Kidney tubule cell (primary cell): ENCODE measurements around the gene PRKAG2.

Experiments used
- DNase-seq: peaks from one replicate; pipeline ENCODE4 v3.0.0-alpha.2; 2018; ENCODE audit warnings: low spot score

Gene PRKAG2

DNA sequence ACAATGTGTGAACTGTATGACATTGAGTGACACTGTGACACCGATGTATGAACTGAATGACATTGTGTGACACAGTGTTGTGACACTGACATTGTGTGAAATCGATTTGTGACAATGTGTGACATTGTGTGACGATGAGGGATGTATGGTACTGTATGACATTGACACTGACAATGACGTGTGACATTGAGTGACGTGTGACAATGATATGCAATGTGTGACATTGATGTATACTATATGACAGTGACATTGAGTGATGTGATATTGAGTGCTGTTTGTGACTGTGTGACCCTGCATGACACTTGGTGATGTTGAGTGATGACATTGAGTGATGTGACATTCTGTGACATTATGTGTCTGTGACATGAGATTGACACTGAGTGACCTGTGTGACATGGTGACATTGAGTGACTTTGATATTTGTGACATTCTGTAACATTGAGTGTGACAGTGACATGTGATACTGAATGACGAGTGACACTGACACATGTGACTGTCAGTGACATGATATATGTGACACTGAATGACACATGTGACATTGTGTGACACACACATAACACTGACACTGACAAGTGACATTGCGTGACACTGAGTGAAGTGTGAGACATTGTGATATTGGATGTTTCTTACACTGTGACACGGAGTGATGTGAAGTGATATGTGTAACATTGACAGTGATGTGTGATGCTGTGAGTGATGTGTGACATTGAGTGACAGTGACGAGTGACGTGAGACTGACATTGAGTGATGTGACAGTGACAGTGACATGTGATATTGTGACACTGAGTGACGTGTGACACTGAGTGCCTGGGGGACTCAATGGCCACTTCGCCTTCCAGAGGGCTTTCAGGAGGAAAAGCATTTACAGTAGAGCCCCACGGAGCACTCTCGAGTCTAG is 167.5 kb downstream of the PRKAG2 start:
- no peak for DNase-seq

DNA sequence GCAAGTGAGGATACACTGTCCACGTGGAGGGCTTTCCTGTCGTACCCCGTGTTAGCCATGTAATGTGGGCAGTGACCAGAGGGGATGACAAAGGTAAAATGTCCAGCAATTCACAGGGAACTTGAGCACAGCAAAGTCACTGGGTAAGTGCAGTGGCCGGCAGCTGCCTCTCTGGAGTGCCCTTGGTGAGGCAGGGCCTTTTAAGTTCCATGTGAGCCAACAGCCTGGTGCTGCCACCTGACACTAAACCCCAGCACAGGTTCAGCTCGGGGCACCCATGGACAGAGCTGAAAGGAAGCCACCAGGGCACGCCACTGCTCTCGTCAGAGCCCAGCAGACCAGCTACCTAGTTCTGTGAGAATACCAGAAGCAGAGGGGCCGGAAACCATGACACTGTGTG is 168.3 kb downstream of the PRKAG2 start:
- DNase-seq: no peak

DNA sequence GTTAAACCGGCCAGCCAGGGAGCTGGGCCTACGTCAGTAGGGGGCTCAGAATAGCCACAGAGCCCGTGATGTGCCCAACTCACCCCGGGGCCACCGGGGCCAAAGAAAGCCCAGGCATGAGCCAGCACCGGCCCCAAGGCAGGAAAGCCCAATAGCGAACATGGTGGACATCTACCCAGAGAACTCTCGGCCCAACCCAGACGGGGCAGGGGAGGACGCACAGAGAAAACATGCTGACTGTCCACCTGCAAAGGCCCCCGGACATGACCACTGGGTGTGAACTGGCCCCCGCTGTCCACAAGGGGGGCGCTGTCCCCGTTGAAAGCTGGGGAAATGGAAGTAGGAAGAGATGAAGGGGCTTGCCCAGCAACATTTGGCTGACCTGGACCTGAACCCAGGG is 169.2 kb downstream of the PRKAG2 start:
- DNase-seq: no peak

DNA sequence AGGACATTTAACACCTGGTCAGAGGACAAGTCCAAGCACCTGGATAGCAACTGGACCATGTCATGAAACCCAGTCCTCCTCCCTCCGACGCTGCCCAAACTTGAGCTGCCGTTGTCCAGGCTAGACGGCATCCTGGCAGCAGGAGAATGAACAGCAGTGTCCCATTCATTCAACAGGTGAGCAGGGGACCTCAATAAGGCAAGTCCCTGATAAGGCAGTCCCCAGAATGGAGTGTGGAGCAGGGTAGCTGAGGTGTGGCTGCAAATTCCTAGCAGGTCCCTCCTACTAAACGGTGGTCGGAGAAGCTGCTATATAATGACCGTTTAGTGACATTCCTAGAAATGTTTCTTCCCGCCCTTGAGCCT is 169.8 kb downstream of the PRKAG2 start:
- no peak for DNase-seq

DNA sequence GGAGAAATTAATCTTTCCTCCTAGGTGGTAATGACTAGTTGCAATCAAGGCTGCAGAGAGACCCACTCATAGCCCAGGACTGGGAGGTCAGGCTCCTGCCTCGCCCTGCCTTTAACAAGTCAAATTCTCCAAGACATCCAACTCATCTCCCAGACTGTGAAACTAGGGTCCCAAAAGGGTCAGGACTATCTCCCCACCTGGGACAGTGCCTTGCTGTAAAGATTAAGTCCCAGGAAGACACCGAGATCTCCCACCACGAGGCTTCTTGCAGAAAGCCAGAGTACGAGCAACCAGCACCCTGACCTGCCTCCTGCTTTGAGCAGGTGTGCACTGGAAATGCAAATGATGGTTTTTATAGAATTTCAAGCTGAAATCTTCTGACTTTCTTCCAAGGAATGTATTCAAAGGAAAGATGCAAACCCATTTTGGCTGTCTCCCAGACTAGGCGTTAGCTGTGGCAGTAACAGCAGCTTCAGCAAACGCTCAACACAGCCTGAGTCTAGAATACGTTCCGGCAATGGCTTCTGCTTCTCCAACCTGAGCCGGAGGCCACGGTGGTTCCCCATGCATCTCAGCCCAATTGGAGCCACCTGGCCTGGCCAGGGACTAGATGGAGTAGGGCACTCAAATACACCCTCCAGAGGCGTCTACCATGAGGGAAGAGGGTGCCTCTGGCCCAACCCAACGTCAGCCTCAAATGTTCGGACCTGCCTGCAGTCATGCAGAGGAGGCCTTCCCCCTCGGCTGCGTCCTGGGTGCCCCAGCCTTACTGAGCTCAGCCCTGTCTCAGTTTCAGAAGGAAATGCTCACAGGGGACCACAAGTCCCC is 170.4 kb downstream of the PRKAG2 start:
- no peak for DNase-seq

DNA sequence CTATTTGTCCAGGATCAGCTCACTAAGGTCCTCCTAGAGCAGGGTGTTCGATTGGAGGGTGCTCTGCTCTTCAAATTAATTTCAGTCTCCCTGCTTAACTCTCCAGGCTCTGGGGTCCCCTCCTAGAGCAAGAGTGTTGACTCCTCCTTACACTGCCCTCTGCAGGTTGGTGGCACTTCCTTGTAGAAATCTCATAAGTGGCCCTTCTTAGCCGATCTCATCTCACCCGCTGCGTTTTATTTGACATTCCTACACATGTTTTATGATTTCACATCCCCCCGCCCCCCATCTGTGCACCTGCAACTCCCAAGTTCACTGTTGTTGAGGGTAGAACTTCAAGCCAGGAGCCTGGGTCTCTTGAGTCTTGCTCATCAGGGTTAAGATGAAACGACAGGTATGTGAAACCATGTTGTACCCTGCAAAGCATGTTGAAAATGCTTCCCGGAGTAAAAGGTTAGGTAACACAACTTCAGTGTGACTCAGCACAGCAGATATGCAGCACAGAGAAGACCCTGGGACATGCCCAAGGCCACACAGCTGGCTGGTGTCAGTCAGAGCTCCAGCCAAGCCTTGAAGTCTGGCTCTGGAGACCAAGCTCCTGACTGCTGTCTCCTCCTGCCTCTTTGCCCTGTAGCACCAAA is 171.2 kb downstream of the PRKAG2 start:
- peak; percentile 87 for DNase-seq

DNA sequence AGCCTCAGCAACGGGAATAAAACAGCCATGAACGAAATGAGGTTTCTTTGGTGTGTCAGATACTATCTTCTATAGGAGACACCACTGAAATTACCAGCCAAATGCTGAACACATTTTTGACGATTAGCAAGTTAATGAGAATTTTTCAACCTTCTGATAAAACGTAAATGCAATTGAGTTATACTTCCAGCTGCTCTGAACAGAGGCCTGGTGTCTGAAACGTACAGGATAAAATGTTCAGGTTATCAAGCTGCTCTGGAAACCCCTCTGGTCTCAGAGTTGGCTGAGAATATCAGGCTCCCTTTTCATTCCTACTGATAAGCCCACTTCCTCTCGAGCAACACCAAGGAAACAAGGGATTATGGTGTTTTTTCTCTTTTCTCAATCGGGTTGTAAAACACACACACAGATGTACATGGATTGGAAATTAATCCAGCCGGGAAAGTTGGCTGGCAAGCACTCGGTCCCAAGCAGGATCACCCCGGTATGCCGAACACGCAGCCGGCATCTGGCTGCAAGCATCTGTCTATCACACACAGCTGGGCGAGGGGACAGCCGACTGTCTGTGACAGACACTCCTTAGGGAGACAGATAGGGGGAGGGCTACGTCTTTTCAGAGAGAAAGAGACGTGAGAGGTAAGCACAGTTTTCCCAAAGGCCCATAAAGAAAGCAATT is 171.8 kb downstream of the PRKAG2 start:
- no peak for DNase-seq

DNA sequence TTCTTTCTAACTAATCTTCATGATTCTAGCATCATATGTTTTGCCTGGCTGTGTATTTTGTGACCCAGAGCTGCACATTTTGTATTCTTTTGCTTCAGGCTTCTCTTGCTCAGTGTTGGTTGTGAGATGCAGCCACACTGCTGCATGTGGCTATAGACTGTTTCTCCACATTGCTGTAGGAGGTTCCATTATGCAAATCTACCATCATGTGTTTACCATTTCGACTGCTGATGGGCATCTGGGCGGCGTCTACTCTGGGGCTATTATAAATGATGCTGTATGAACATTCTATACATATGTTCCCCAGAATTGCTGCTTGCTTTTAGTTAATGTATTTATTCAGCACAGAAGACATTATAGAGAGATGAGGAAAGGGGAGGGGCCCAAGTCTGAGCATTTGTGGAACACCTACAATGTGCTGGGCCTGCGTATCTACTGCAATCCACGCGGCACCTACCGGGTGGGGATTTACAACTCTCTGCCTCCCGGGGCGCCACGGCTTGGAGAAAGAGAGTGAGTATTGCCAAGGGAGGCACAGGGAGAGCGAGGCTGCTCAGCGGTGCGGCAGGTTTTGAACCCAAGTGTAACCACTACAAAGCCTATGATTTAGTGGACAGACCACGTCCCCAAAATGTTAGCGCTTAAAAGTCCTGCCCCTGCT is 172.5 kb downstream of the PRKAG2 start:
- no peak for DNase-seq

DNA sequence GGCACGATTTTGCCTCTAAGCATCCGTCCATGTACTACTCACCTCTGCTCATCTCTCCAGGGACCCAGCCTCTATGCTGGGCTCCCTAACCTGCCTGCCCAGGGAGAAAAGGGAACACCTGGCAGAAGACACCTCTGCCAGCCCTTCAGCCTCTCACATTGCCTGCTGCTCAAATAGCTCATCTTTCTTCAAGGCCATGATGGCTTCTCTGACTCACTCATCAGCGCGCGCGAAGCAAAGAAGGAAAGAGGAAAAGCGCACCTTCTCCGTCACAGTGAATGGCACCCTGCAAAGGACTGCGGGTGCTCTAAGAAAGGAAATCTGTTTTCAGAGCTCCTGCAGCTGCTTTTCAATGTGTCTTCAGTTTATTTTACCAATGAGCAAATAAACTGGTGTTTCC is 174.0 kb downstream of the PRKAG2 start:
- no peak for DNase-seq

DNA sequence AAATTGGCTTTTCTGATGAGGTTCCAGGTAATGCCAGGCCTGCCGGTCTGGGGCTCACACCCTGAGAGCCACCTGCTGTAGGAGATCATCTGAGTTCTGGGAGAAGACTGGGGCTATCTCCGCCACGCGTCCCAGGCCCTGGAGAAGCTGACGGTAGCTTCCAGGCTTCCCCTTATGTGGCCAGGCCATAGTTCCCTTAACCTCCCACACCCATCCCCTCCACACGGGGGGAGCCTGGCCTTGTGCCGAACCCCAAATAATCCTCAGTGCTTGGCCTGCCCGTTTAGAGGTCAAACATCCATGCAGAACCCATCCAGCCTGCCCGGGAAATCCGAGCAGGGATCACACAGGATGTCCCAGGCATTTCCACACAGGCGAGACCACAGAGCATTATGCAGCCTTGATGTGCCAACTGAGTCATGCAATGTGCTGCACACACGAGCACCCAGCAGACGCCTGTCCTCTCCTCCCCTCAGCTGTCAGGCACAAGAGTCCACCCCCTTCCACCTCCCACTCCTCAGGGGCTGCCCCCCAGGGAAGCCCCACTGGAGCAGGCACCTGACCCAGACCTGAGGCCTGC is 176.2 kb downstream of the PRKAG2 start:
- peak; percentile 50 for DNase-seq

DNA sequence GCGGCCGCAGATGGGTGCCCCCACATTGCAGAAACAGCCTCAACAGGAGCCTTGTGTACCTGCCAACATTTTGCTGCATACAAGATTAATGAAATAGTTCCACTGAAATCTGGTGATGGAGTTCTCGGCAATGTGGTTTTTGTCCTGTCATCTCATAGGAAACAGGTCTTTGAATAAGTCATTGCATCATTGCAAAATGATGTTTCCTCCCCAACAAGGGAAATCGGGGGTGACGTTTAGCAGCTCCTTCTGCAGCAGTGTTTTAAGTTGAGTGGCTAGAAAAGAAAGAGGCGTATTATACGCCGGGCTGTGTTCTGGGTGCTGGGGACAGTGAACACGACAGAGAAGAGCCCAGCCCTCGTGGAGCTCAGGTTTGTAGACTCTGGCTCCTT is 177.0 kb downstream of the PRKAG2 start:
- DNase-seq: no peak

DNA sequence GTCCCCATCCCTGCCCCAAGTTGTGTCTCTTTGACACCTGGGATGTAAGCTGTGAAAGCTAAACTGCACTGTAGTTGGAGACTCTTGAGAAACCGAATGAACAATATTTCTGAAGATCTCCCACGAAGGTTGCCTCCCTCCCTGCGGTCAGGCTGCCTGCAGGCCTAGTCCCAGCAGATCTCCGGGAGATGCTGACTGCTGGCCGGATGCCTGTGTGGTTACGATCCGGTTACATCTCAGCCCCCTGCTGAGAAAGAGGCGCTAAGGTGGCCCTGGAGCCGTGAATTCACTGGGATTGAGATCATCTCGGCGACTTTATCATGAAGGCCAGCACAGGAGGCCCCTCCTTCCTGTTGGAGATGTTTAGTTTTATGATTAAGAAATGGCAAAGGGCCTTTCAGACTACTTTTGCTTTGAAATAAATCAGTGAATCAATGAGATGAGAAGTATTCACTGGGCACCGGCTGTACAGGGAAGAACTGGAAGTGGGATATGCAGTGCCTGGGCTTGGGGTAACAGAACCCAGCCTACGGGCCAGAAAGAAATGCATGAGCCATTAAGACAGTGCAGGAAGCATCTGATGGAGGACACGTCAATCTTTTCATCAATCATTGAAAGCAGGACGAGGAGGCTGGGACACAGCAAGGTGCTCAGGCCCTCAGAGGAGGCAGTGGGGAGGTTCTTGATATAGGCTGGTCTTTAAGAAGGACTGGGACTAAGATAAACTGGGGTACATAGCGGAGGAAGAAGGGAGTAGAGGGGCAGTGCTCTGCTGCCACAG is 177.6 kb downstream of the PRKAG2 start:
- DNase-seq: peak; percentile 86

DNA sequence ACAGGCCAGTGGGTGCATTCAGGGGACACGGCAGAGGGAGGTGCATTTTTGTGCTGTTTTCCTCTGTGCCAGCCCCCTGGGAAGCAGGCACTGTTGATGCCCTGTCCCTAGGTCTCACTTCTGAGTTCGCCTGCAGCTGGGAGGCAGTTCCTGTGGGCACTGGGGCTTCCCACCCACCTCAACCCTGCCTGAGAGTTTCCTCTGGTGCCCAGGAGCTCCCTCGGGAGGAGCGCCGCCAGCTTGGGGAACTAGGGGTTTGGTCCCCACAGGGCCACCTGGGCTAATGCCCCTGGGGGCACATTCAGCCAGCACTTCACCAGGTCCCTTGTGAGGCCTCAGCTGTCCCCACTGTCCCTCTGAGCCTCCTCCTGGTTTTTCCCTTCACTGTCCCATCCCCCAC is 179.0 kb downstream of the PRKAG2 start:
- no peak for DNase-seq

DNA sequence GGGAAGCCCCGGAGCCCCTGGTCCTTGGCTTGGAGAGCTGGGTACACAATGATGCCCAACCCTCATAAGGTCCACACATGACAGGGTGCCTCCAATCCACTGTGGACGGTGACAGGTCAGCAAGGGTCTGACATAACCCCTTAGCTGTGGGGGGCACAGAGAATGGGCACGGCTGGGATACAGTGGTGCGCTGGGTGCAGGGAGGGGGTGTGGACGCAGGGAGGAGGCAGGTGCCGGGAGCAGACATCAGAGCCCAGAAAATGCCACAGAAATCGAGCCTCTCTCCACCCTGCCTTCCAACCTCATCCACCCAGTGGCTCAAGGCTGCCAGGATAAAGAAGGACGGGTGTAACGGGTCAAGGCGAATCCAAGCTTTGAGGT is 179.4 kb downstream of the PRKAG2 start:
- no peak for DNase-seq

DNA sequence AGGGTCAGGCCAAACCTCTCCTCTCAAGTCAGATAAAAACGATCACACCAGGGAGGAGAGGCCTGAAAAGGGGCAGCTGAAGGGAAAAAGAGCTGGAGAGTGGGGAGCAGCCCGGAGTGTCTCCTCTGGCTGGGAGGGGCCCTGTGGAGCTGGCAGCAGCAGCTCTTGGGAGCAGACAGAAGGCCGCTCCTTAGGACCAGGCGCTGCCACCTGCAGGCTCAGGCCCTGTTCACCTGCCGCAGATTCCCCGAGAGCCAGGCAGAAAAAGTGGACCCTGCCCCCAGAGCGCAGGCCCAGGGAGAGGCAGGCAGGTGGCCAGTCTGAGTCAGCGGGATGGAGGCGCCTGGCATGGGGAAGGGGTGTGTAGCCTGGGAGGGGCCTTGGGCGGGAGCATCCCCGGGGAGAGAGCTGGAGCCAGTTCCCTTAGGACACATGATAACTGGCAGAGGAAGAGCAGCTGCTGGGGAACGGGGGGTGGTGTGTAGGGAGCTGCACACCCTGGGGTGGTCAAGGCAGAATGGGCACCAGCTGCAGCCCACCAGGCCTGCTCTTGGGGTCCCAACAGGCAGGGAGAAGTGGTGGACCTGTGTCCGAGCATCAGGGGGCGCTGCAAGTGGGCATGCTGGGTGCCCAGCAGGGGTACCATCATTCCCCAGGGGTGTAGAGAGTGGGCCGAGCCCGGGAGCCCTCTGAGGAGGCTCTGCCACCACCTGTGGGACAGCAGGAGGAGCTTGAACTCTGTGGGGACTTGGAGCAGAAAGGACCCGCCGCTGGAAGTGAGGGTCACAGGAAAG is 180.0 kb downstream of the PRKAG2 start:
- peak; percentile 54 for DNase-seq

DNA sequence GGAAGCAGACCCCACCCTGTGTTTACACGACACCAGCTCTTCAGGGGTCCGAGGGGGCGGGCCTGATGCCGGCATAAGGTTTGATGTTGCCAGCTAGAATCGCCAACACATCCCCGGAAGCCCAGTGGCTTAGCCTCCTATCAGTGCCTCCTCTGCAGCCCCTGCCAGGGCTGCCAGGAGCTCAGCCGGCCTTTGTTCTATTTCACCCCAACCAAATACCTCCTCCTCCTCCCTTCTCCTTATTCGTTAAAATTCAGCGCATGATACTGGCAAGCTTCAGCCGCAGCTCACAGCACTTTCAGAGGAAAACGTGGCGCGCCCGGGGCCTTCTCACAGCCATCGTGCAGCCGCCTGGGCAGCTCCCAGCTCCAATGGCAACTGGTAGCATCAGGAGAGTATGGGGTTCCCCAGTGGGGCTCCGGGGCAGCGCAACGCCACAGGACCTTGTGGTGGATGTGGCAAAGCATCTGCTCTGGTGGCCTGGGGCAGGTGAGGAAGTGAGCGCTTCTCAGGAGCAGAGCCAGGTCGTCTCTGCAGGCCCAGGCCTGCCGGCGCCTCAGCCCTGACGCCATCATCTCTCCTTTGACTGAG is 180.9 kb downstream of the PRKAG2 start:
- DNase-seq: no peak

DNA sequence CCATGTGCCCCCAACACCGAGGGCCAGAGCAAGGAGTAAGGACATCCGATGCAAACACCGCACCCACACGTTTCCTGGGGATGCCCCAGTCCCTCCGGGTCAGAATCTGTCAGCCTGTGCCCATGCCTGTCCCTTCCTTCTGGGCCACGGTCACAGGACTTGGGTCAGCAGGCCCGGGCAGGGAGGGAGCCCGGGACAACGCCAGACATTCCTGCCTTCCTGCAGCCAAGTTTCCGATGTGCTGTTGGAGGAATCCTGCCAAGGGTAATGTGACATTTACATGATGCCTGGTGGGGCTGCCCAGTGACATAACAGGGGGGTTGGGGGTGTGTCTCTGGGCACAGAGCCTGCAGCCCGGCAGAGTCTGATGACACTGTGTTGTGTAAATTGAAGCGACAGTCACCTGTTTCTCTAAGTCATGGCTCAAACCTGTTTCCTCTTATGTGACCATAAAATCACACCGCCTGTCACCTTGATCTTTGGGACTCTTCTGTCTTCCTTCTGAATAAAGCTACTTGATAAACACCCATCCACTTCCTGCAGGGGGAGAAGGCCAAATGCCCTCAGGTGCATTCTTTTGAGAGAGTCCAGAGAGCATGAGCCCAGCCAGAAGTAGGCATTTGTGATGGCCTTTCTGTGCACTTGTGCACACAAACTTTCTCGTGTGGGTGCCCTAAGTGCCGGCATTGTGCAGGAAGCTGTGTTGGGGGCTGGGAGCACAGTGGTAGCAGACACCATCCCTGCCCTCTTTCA is 181.9 kb downstream of the PRKAG2 start:
- peak; percentile 47 for DNase-seq

DNA sequence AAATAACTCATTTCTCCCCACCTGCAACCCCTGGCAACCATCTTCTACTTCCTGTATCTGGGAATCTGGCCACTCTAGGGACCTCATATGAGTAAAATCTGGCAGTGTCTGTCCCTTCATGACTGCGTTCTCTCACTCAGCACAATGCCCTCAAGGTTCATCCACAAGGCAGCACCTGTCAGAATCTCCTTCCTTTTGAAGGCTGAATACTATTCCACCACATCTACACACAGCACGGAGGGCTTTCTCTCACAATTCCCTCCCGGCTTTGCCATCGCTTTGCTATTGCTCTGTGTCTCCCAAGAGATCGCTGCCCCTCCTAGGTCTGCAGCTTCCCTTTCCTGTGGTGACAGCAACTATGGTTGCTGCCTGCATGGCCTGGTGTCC is 182.5 kb downstream of the PRKAG2 start:
- DNase-seq: no peak

DNA sequence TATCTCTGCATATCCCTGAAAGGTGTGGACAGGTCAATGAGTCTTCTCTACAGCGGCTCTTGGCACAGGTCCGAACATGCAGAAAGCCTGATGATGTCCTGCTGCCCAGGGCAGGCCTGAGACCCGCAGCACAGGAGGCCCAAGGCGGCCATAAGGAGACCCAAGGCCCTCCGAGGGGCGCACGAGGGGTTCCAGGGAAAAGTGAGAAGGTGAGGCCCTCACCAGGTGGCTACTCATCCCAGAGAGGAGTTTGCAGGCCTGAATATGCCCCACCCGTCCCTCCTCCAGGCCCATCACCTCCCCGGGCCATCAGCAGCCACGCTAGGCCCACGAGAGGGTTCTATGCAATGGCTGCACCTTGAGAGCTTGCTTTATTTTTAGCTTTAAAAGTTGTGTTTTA is 183.8 kb downstream of the PRKAG2 start:
- no peak for DNase-seq
